ENCODE results near the gene EPHB4. TPM values are rescaled to one million over a fixed set of nuclear protein-coding genes. Genes with fewer than 3 reads are reported as not detected.

EPHB4 gene
- total RNA-seq, result 57.0 and 69.2 TPM in 2 replicates

DNA sequence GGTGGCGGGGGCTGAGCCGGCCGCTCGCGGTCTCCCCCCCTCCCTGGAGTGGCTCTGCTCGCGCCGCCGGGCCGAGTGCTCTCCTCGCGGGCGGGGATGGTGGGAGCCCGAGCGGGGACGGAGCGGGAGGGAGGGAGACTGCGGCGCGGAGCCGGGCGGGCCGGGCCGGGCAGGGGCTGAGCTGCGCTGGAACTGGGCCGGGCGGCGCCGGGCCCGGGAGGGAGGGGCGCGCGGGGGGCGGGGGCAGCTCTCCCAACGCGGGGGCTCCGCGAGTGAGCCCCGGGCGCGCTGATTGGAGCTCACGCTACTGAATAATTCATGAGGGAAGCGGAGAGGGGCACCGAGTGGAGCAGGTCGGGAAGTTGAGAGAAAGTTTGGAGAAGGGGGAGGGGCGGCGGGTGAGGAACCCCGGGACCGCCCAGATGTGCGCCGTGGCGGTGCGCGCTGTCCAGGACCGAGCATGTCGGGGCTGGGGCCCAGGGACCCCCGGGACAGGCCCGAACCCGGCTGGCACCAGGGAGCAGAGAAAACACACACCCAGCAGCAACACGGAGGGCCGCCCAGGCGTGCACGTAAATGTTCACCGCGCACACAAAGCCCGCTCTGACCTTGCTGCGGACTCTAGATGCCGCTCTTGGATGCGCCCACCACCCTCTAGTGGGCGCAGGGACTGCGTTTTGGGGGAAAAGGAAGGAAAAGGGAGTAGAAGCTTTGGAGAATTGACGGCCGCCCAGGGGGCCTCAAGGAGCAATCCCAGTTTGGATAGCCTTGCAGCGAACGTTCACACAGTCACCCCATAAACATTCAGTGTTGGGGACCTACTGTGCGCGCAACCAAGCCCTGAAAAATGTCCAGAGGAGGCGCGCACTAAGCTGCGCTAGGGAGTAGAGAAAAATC is at the start of gene EPHB4:
TSS of gene EPHB4 (minus strand) at position 194 of the 897 bp plus-strand sequence. CDS start 493 bp downstream, outside the sequence.

DNA sequence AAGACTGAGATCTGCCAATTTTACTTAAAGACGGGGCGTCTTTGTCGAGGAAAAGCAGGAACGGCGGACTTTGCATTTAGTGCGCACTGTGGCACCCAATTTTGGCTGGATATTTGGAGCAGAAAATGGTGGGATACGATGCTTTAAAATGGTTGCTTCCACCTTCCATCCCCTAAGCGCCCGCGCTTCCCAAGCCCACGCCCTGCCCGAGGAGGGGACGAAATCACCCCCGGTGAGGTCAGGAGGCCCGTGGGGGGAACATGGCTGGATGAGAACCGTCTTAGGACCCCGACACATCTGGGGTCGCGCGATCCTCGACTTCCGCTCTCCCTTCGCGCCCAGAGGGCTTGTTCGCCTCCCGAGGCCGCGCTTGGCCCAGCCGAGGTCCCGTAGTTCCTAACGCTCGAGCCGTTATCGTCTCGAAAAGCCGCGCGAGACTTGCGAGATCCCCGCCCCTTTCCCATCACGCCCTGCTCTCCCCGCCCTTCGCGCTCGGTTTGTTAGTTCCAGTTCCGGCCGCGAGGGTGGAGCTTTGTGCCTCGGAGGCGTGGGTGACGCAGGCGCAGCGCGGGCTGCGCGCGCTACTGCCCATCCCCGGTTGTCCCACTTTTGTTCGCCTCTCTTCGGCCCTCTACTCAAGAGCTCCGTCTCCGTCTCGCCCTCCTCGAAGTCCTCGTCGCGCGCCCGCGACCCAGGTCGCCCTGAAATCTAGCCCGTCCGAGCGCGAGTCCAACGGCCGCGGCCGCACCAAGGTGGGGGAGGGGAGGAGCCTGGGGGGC is 47.4 kb upstream of the EPHB4 start, which contains the start of gene SRRT:
TSS of gene SRRT (plus strand) at position 527 of the 779 bp plus-strand sequence. CDS start 488 bp downstream, outside the sequence.

DNA sequence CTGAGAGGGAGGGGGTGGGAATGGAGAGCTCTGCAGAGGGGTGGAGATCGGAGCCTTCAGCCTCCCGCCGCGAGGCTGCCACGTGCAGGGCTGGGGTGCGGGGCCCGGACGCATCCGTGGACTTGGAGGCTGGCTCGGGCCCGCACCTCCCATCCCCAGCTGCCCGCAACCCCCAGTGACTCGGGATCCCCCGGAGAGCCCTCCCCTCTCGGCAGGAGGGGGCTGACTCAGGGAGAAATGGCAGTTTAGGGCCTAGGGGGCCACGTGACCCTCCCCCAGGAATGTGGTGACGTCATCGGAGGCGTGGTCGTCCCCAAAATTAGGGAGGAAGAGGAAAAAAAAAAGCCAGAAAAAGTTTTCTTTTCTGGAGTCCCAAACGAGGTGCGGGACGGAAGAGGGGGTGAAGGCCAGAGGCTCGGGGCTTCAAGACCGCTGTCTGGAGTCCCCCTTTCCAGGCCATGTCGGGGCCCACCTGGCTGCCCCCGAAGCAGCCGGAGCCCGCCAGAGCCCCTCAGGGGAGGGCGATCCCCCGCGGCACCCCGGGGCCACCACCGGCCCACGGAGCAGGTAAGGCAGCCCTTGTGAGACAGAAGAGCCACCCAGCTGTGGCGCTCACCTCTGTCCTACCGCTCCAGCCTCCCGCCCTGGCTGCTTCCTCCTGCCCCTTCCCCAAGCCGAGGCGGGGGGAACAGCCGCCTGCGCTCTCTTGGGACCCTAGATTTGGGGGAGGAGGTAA is 39.9 kb upstream of the EPHB4 start, which contains the start of gene TRIP6:
TSS of gene TRIP6 (plus strand) at position 348 of the 736 bp plus-strand sequence. CDS start at position 459, 111 bp downstream.

DNA sequence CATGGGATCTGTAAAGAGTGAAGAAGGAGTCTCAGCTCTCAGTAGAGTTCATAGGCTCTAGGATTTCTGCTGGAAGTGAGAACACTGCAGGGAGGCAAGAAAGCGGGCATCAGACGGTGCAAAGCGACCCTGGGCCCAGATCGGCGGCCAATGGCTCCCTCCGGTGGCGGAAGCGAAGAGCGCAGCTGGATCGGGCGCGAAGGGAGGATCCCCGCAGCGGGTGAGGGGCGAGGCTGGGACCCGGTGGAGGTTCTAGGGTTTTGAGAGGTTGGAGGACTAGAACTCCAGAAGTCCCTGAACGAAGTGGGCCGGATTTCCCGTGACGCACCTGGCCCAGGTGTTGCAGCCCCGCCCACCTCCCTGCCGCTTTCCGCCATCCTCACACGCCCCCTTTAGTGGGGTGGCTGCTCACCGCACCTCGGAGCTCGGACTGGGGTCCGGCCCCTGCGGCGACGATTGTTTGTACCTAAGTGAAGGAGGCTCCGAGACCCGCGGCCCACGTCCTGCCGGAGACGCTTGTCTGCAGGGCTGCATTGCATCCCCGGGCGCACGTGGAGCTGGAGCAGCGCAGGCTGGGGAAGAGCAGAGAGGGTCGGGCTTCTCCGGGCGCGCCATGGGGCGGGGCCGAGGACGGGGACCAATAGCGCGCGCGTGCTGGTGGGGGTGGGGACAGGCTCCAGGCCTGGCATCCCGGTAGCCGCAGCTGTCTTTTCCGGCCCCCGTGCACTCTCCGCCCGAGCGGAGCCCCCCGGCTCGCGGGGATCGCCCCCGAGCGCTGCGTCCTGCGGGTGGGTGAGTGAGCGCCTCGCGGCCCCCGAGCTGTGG is 24.9 kb upstream of the EPHB4 start, which contains the start of gene SLC12A9:
TSS of gene SLC12A9 (plus strand) at position 666 of the 825 bp plus-strand sequence. CDS start 1,485 bp downstream, outside the sequence.

Other genes with a start within 250 kb of the EPHB4 start
- gene LRCH4, start 241.4 kb downstream of the EPHB4 start, total RNA-seq, result 7.7 and 12.6 TPM in 2 replicates
- 0.30 and 0.32 TPM in 2 replicates for gene FBXO24, start 241.2 kb downstream of the EPHB4 start, total RNA-seq
- gene PCOLCE, start 225.2 kb downstream of the EPHB4 start, total RNA-seq, result 16.9 and 51.6 TPM in 2 replicates
- gene MOSPD3, start 215.0 kb downstream of the EPHB4 start, total RNA-seq, result 4.2 and 5.4 TPM in 2 replicates
- gene TFR2, start 186.0 kb downstream of the EPHB4 start, total RNA-seq, result 0.83 and 0.89 TPM in 2 replicates
- gene ACTL6B, start 171.1 kb downstream of the EPHB4 start, total RNA-seq, result not detected in 2 replicates
- 61.5 and 126 TPM in 2 replicates for gene GNB2, start 153.8 kb downstream of the EPHB4 start, total RNA-seq
- gene GIGYF1, start 133.3 kb downstream of the EPHB4 start, total RNA-seq, result 11.3 and 14.4 TPM in 2 replicates
- 27.6 and 27.9 TPM in 2 replicates for gene POP7, start 121.4 kb downstream of the EPHB4 start, total RNA-seq
- not detected in 2 replicates for gene EPO, start 107.1 kb downstream of the EPHB4 start, total RNA-seq
- not detected in 2 replicates for gene ZAN, start 93.9 kb downstream of the EPHB4 start, total RNA-seq
- 12.2 and 14.3 TPM in 2 replicates for gene SLC12A9, start 25.2 kb upstream of the EPHB4 start, total RNA-seq
- gene TRIP6, start 39.9 kb upstream of the EPHB4 start, total RNA-seq, result 46.9 and 54.3 TPM in 2 replicates
- 28.2 and 46.3 TPM in 2 replicates for gene SRRT, start 47.6 kb upstream of the EPHB4 start, total RNA-seq
- gene UFSP1, start 62.2 kb upstream of the EPHB4 start, total RNA-seq, result 6.4 and 8.6 TPM in 2 replicates
- 0.30 and 0.74 TPM in 2 replicates for gene ACHE, start 68.4 kb upstream of the EPHB4 start, total RNA-seq
- gene MUC3A, start 122.0 kb upstream of the EPHB4 start, total RNA-seq, result not detected in 2 replicates
- 0.60 and 1.2 TPM in 2 replicates for gene MUC12, start 142.0 kb upstream of the EPHB4 start, total RNA-seq
- gene MUC17, start 192.6 kb upstream of the EPHB4 start, total RNA-seq, result not detected in 2 replicates

Measured in smooth muscle cell of the umbilical artery (primary cell).